ENCODE results near the gene LCN10. TPM values are rescaled to one million over a fixed set of nuclear protein-coding genes. Genes with fewer than 3 reads are reported as not detected.
"Not testable (repeated sequence)": the region's sequence is repeated elsewhere in the genome, so short reads cannot be mapped to it uniquely, and the experiment has no call there.

Gene LCN10
- total RNA-seq, 1 experiment from 2014 or later, result not detected

DNA sequence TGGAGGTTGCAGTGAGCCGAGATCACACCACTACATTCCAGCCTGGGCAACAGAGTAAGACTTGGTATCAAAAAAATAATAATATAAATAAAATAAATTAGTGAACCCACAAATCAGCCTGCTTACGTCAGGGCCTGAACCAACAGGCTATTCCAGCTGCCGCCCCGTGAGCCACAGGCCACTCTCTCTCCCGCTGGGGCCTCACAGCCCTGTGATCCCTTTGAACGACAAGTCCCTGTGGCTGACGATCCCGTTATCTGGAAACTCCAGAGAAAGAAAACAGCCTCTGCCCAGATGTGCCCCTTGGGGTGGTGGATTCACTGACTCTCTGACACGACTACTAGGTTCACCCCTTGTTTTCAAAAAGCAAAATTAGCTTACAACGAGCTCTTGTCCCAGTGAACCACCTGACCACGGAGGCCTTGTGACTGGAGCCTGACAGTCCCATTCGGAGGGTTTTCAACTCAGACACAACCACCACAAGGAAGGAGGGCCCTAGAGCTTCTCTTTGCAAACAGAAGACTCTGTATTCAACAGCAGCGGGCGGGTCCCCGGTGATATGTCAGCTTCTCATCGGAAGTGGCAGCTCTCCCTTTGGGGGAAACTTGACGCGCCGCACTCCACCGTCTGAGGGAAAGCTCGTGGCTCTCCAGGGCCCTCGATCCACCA lies 34.8 kb downstream of the LCN10 start:
- no peak for DNase-seq (ENCODE audit: unreplicated experiment)
- intact Hi-C loops (cut with micrococcal nuclease), result no loop called here
- Mint-ChIP-seq H3K36me3 (ENCODE audit: insufficient read depth, unreplicated experiment) (no peaks in the 10 kb centered on the region), H3K9me3 (ENCODE audit: unreplicated experiment) (no peaks in the 10 kb centered on the region), H3K27ac (ENCODE audit: low read depth, unreplicated experiment) (no peak overlapping the region), H3K4me3 (ENCODE audit: unreplicated experiment) (no peak overlapping the region), H3K27me3 (ENCODE audit: insufficient read depth, unreplicated experiment) (no peaks in the 10 kb centered on the region), H3K4me1 (ENCODE audit: insufficient read depth, unreplicated experiment) (no peaks in the 10 kb centered on the region)
- CTCF ChIA-PET, result interaction anchor here (0.6 kb wide), 1 partner anchor 64 kb away, joined by 3 read pairs; no protein-coding TSS in a partner anchor
- TF ChIP-seq CTCF (IDR thresholded peaks at IDR 0.05; ENCODE audit: unreplicated experiment), result no peak
- no TSS peak for BruUV-seq (replicated peaks)
- POLR2A ChIA-PET, result interaction anchor here (0.8 kb wide), 2 partner anchors 11 to 14 kb away, joined by 3 read pairs; no protein-coding TSS in a partner anchor

- no peak for DNase-seq (ENCODE audit: unreplicated experiment)
- ChIA-PET POLR2A (no interaction called here), CTCF (interaction anchor here (0.6 to 1.8 kb wide), 2 partner anchors 13 to 306 kb away, joined by 3 to 6 read pairs; no protein-coding TSS in a partner anchor)
- H3K4me3 Mint-ChIP-seq (ENCODE audit: unreplicated experiment), result no peak overlapping the region
- H3K36me3 Mint-ChIP-seq (ENCODE audit: insufficient read depth, unreplicated experiment), result no peaks in the 10 kb centered on the region
- no peaks in the 10 kb centered on the region for H3K9me3 Mint-ChIP-seq (ENCODE audit: unreplicated experiment)
- H3K4me1 Mint-ChIP-seq (ENCODE audit: insufficient read depth, unreplicated experiment), result no peaks in the 10 kb centered on the region
- H3K27ac Mint-ChIP-seq (ENCODE audit: low read depth, unreplicated experiment), result no peak overlapping the region
- no peaks in the 10 kb centered on the region for H3K27me3 Mint-ChIP-seq (ENCODE audit: insufficient read depth, unreplicated experiment)
- no peak for TF ChIP-seq CTCF (IDR thresholded peaks at IDR 0.05; ENCODE audit: unreplicated experiment)
- BruUV-seq (replicated peaks), result no TSS peak
- intact Hi-C loops (cut with micrococcal nuclease), result no loop called here
These were observed 35.7 kb downstream of the LCN10 start for GRCh38 chr9:136707011-136707410.

- TF ChIP-seq CTCF (IDR thresholded peaks at IDR 0.05; ENCODE audit: unreplicated experiment), result no peak
- H3K27ac Mint-ChIP-seq (ENCODE audit: low read depth, unreplicated experiment), result no peak overlapping the region
- ChIA-PET CTCF (interaction anchor here (1.0 to 1.8 kb wide), 2 partner anchors 12 to 71 kb away, joined by 3 to 6 read pairs; no protein-coding TSS in a partner anchor), POLR2A (no interaction called here)
- no peaks in the 10 kb centered on the region for H3K36me3 Mint-ChIP-seq (ENCODE audit: insufficient read depth, unreplicated experiment)
- DNase-seq (ENCODE audit: unreplicated experiment), result no peak
- H3K4me1 Mint-ChIP-seq (ENCODE audit: insufficient read depth, unreplicated experiment), result no peaks in the 10 kb centered on the region
- intact Hi-C loops (cut with micrococcal nuclease), result no loop called here
- no peak overlapping the region for H3K4me3 Mint-ChIP-seq (ENCODE audit: unreplicated experiment)
- BruUV-seq (replicated peaks), result no TSS peak
- no peaks in the 10 kb centered on the region for H3K9me3 Mint-ChIP-seq (ENCODE audit: unreplicated experiment)
- H3K27me3 Mint-ChIP-seq (ENCODE audit: insufficient read depth, unreplicated experiment), result no peaks in the 10 kb centered on the region
These were observed 37.2 kb downstream of the LCN10 start for GRCh38 chr9:136705564-136705963.

DNA sequence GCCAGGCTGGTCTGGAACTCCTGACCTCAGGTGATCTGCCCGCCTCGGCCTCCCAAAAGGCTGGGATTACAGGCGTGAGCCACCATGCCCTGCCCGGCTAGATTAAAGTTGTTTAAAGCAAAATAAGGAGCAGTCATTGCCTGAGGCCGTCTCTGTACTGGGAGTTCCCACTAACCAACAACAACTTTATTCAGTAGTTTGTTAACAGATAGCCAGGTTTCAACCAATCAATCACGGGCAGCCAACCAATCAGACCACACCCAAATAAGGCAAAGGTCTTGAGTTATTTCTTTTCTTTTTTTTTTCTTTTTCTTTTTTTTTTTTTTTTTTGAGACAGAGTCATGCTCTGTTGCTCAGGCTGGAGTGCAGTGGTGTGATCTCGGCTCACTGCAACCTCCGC lies 38.0 kb downstream of the LCN10 start:
- H3K36me3 Mint-ChIP-seq (ENCODE audit: insufficient read depth, unreplicated experiment); H3K27me3 Mint-ChIP-seq (ENCODE audit: insufficient read depth, unreplicated experiment); intact Hi-C loops (cut with micrococcal nuclease); H3K4me3 Mint-ChIP-seq (ENCODE audit: unreplicated experiment); CTCF ChIA-PET; H3K9me3 Mint-ChIP-seq (ENCODE audit: unreplicated experiment); H3K27ac Mint-ChIP-seq (ENCODE audit: low read depth, unreplicated experiment); DNase-seq (ENCODE audit: unreplicated experiment); BruUV-seq (replicated peaks); H3K4me1 Mint-ChIP-seq (ENCODE audit: insufficient read depth, unreplicated experiment): not testable (repeated sequence)
- POLR2A ChIA-PET, result interaction anchor here (1.2 kb wide), 1 partner anchor 22 kb away, joined by 3 read pairs; no protein-coding TSS in a partner anchor
